Breast epithelium (tissue), 3 donors: Measurements from ENCODE around the gene BRCC3.

Experiments
- CTCF ChIP-seq, 3 donors: fragments of 450-650 bp; IDR thresholded peaks; one replicate each; pipeline ENCODE4 v1.5.1; 2016 to 2017; ENCODE audit warnings: antibody characterized with exemption in 3 of 3, mild to moderate bottlenecking in 3 of 3, moderate library complexity in 3 of 3
- POLR2A ChIP-seq: fragments of 450-650 bp; IDR thresholded peaks from one replicate; pipeline ENCODE4 v1.6.1; 2016; ENCODE audit warnings: antibody characterized with exemption, mild to moderate bottlenecking, moderate library complexity
- POLR2AphosphoS5 ChIP-seq, 3 donors: sonication (generic); formaldehyde crosslinking; IDR thresholded peaks; one replicate each; pipeline ENCODE4 v1.6.1; 2017; ENCODE audit warnings: antibody characterized with exemption in 3 of 3

GRCh38 chrX:155070975-155071693 lies at the start of gene BRCC3, which contains the start of the genes CMC4 and MTCP1:
- no peak for TF ChIP-seq CTCF (IDR thresholded peaks at IDR 0.05)
- TF ChIP-seq POLR2A, result peak; percentile 36
- TF ChIP-seq POLR2AphosphoS5 (IDR thresholded peaks at IDR 0.05), result peak in 2 of 3 donors; percentile 20 to 23
